Measurements from ENCODE around the gene NELFCD.

Gene NELFCD

GRCh38 chr20:59014680-59015389 lies 33.8 kb downstream of the NELFCD start:
- H3K36me3 ChIP-seq (ENCODE audit: control insufficient read depth in 2 of 2, insufficient read depth in 1 of 2, low read length in 2 of 2): no peaks in the 10 kb centered on the region
- no peak overlapping the region for H3K4me3 ChIP-seq (ENCODE audit: low read depth, low read length)
- no peaks in the 10 kb centered on the region for H3K9me3 ChIP-seq (ENCODE audit: control insufficient read depth, insufficient read depth, low read depth, low read length)
- POLR2A ChIA-PET: interaction anchor here (0.5 to 5.1 kb wide), 3 partner anchors 17 to 36 kb away, joined by 4 to 19 read pairs (median 6); partner anchors contain the start of gene ATP5F1E
- CTCF ChIA-PET: interaction anchor here (0.7 to 0.8 kb wide), 2 partner anchors 8 to 499 kb away, joined by 3 to 4 read pairs; no protein-coding TSS in a partner anchor
- H3K4me1 ChIP-seq (ENCODE audit: control insufficient read depth, insufficient read depth, low read length): no peaks in the 10 kb centered on the region
- TF ChIP-seq ZNF26 (tag by site-specific recombination; IDR thresholded peaks at IDR 0.05) (no peak), ZFP41 (tag by site-specific recombination; IDR thresholded peaks at IDR 0.05; ENCODE audit: borderline replicate concordance) (no peak), ZNF416 (tag by site-specific recombination; IDR thresholded peaks at IDR 0.05) (no peak), ZNF580 (tag by site-specific recombination; IDR thresholded peaks at IDR 0.05) (no peak), PRDM1 (tag by site-specific recombination; IDR thresholded peaks at IDR 0.05) (no peak), ZNF707 (tag by site-specific recombination; IDR thresholded peaks at IDR 0.05) (no peak), ZSCAN16 (tag by site-specific recombination; IDR thresholded peaks at IDR 0.05) (no peak)
- H3K27ac ChIP-seq (ENCODE audit: extremely low read depth, low read depth, low read length): no peak overlapping the region

- Histone ChIP-seq H3K4me1 (ENCODE audit: control insufficient read depth, insufficient read depth, low read length) (no peaks in the 10 kb centered on the region), H3K36me3 (ENCODE audit: control insufficient read depth in 2 of 2, insufficient read depth in 1 of 2, low read length in 2 of 2) (no peaks in the 10 kb centered on the region), H3K4me3 (ENCODE audit: low read depth, low read length) (no peak overlapping the region), H3K27ac (ENCODE audit: extremely low read depth, low read depth, low read length) (no peak overlapping the region), H3K9me3 (ENCODE audit: control insufficient read depth, insufficient read depth, low read depth, low read length) (no peaks in the 10 kb centered on the region)
- POLR2A ChIA-PET: interaction anchor here (5.1 kb wide), 1 partner anchor 17 kb away, joined by 19 read pairs; the partner anchor contains the start of gene ATP5F1E
- CTCF ChIA-PET: no interaction called here
- no peak for TF ChIP-seq ZNF157 (tag by site-specific recombination; IDR thresholded peaks at IDR 0.05)
These were observed 34.4 kb downstream of the NELFCD start for GRCh38 chr20:59015411-59015810.

GRCh38 chr20:59015812-59016711 lies 35.0 kb downstream of the NELFCD start:
- no peak overlapping the region for H3K27ac ChIP-seq (ENCODE audit: extremely low read depth, low read depth, low read length)

More at GRCh38 chr20:59015812-59016711, 35.0 kb downstream of the NELFCD start:
- H3K4me3 ChIP-seq (ENCODE audit: low read depth, low read length): no peak overlapping the region
- no peaks in the 10 kb centered on the region for H3K36me3 ChIP-seq (ENCODE audit: control insufficient read depth in 2 of 2, insufficient read depth in 1 of 2, low read length in 2 of 2)
- no peaks in the 10 kb centered on the region for H3K9me3 ChIP-seq (ENCODE audit: control insufficient read depth, insufficient read depth, low read depth, low read length)
- ChIA-PET CTCF (no interaction called here), POLR2A (interaction anchor here (5.1 kb wide), 1 partner anchor 16 kb away, joined by 19 read pairs; the partner anchor contains the start of gene ATP5F1E)
- TF ChIP-seq YY1 (tag by site-specific recombination; IDR thresholded peaks at IDR 0.05): no peak
- TF ChIP-seq RBAK (tag by site-specific recombination; IDR thresholded peaks at IDR 0.05): no peak
- no peak for TF ChIP-seq OSR2 (tag by site-specific recombination; IDR thresholded peaks at IDR 0.05)
- no peak for TF ChIP-seq ZBTB7A (tag by site-specific recombination; IDR thresholded peaks at IDR 0.05; ENCODE audit: low read depth)
- TF ChIP-seq ZFP37 (tag by site-specific recombination; IDR thresholded peaks at IDR 0.05): no peak
- TF ChIP-seq ZNF184 (tag by site-specific recombination; IDR thresholded peaks at IDR 0.05): no peak
- no peak for TF ChIP-seq PBX3 (CRISPR knock-in tag; IDR thresholded peaks at IDR 0.05)
- no peak for TF ChIP-seq ZNF202 (tag by site-specific recombination; IDR thresholded peaks at IDR 0.05; ENCODE audit: borderline replicate concordance)
- TF ChIP-seq ZNF610 (tag by site-specific recombination; IDR thresholded peaks at IDR 0.05; ENCODE audit: borderline replicate concordance): no peak
- no peak for TF ChIP-seq ZSCAN5A (tag by site-specific recombination; IDR thresholded peaks at IDR 0.05)
- no peak for TF ChIP-seq ZNF248 (tag by site-specific recombination; IDR thresholded peaks at IDR 0.05)
- H3K4me1 ChIP-seq (ENCODE audit: control insufficient read depth, insufficient read depth, low read length): no peaks in the 10 kb centered on the region

Data from HEK293 (cell line).